OCI-LY3 (cell line): ENCODE results near the gene GPRASP3.

Experiments
- EZH2phosphoT487 ChIP-seq: fragments of 200-600 bp; shearing (Covaris generic); IDR thresholded peaks from 2 replicates; pipeline ENCODE4 v1.6.1; 2018; ENCODE audit warnings: antibody characterized with exemption, mixed run types, low read depth
- TF ChIP-seq, protein P1 (sequence below): fragments of 200-600, 300-600 bp; sonication (generic); IDR thresholded peaks from 2 replicates; pipeline ENCODE4 v1.5.1; 2014; ENCODE audit warnings: antibody characterized with exemption, low read length, low read depth

DNA sequence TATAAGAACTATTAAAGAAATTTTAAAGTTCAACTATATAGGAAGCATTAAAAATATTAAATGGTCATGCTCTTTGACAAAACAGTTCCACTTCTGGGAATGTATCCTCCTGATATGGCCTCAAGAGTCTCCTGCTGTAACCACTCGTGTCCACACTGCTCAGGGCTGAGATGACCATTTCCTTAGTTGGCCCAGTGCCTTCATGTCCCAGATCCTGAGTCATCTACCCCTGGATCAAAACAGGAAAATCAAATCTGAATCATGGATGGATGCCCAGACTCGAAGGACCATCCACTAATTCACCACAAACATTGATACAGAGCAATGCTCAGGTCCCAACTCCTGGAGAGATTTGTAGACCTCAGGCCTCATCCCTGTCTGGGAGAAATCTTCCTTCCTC, 44.7 kb downstream of the GPRASP3 start:
- TF ChIP-seq, protein P1, sequence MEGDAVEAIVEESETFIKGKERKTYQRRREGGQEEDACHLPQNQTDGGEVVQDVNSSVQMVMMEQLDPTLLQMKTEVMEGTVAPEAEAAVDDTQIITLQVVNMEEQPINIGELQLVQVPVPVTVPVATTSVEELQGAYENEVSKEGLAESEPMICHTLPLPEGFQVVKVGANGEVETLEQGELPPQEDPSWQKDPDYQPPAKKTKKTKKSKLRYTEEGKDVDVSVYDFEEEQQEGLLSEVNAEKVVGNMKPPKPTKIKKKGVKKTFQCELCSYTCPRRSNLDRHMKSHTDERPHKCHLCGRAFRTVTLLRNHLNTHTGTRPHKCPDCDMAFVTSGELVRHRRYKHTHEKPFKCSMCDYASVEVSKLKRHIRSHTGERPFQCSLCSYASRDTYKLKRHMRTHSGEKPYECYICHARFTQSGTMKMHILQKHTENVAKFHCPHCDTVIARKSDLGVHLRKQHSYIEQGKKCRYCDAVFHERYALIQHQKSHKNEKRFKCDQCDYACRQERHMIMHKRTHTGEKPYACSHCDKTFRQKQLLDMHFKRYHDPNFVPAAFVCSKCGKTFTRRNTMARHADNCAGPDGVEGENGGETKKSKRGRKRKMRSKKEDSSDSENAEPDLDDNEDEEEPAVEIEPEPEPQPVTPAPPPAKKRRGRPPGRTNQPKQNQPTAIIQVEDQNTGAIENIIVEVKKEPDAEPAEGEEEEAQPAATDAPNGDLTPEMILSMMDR = no peak
- TF ChIP-seq EZH2phosphoT487 = no peak
